ENCODE data around the gene PGM3. TPM values are rescaled to one million over a fixed set of nuclear protein-coding genes. Genes with fewer than 3 reads are reported as not detected.
A peak's percentile ranks its signal among the peaks of the same experiment; 100 is the strongest.

PGM3 gene
- total and polyA plus RNA-seq, 2 of the 4 experiments (the other 2 are of a cell fraction), result 68.4 to 336 TPM

GRCh38 chr6:83151114-83151513, 42.0 kb downstream of the PGM3 start:
- H2BK15ac ChIP-seq (ENCODE audit: low read depth, low read length), result no peak overlapping the region; the same call in 2 of the 3 replicates
- WGBS, 2 experiments (ENCODE audit: extremely low coverage in 2 of 2, insufficient read length in 1 of 2), result no CpG with 5 or more reads among the region's 2 CpGs
- H3K56ac ChIP-seq (ENCODE audit: extremely low read depth, insufficient read depth, low read length), result no peak overlapping the region
- no peak overlapping the region for H3K27ac ChIP-seq (ENCODE audit: insufficient read depth, low read length)
- H4K20me1 ChIP-seq (ENCODE audit: insufficient read depth, low read length), result no peaks in the 10 kb centered on the region
- H3K14ac ChIP-seq (replicated peaks; ENCODE audit: low read depth, low read length), result no peak overlapping the region
- H3K9me1 ChIP-seq (ENCODE audit: insufficient read depth, low read length), result 0 out of 2 replicates have a peak, but pooled peaks cover 4% of the 10 kb centered on the region
- intact Hi-C loops (cut with micrococcal nuclease), result no loop called here
- ATAC-seq (ENCODE audit: low read depth) (peak; percentile 95), DNase-seq (peak; percentile 86)
- H3K4ac ChIP-seq (ENCODE audit: low read depth, low read length), result no peak overlapping the region
- H3K9ac ChIP-seq (ENCODE audit: low read depth, low read length), result no peak overlapping the region
- H3K27me3 ChIP-seq (ENCODE audit: control insufficient read depth, insufficient read depth, low read length), result no peaks in the 10 kb centered on the region
- peaks cover 2% of the 10 kb centered on the region; the same call in 1 of the 2 replicates for H3K36me3 ChIP-seq (ENCODE audit: control insufficient read depth, insufficient read depth, low read length)
- H2AFZ ChIP-seq (replicated peaks; ENCODE audit: low read length, poor library complexity), result no peak overlapping the region
- H3K18ac ChIP-seq (ENCODE audit: low read depth, low read length), result no peak overlapping the region
- no peak overlapping the region for H2AK5ac ChIP-seq (ENCODE audit: low read depth, low read length)
- H3K23ac ChIP-seq (ENCODE audit: low read depth, low read length), result no peak overlapping the region
- no peak for TF ChIP-seq RCOR1 (IDR thresholded peaks at IDR 0.05; ENCODE audit: insufficient replicate concordance, low read length)
- TF ChIP-seq ELK1 (IDR thresholded peaks at IDR 0.05; ENCODE audit: borderline replicate concordance, low read depth, low read length), result no peak
- no peak for TF ChIP-seq CEBPB (IDR thresholded peaks at IDR 0.05; ENCODE audit: low read depth, low read length)
- TF ChIP-seq USF2 (IDR thresholded peaks at IDR 0.05; ENCODE audit: low read depth, low read length), result no peak
- TF ChIP-seq NFE2L2 (IDR thresholded peaks at IDR 0.05; ENCODE audit: low read depth, low read length), result no peak
- no peak for TF ChIP-seq CTCF (conservative IDR thresholded peaks at IDR 0.05; ENCODE audit: low read depth, low read length)
- no peak for TF ChIP-seq BHLHE40 (IDR thresholded peaks at IDR 0.05; ENCODE audit: low read depth, low read length)
- TF ChIP-seq FOS (IDR thresholded peaks at IDR 0.05; ENCODE audit: low read depth, low read length), result no peak
- TF ChIP-seq POLR2A (IDR thresholded peaks at IDR 0.05; ENCODE audit: low read depth, low read length), result no peak
- no peak for TF ChIP-seq MAZ (IDR thresholded peaks at IDR 0.05; ENCODE audit: borderline replicate concordance, low read depth, low read length)
- no peak for TF ChIP-seq SMC3 (IDR thresholded peaks at IDR 0.05; ENCODE audit: low read depth, low read length)
- TF ChIP-seq MXI1 (IDR thresholded peaks at IDR 0.05; ENCODE audit: borderline replicate concordance, low read depth, low read length), result no peak
- no peak for TF ChIP-seq MAFK (IDR thresholded peaks at IDR 0.05; ENCODE audit: low read depth, low read length)
- no peak for TF ChIP-seq RAD21 (IDR thresholded peaks at IDR 0.05; ENCODE audit: low read length)
- dilution Hi-C loops (cut with HindIII; ENCODE audit: low sequenced_read_pairs, unreplicated experiment), result no loop called here
- BruUV-seq (replicated peaks), result no TSS peak
- ChIA-PET CTCF (interaction anchor here (0.5 kb wide), 1 partner anchor 71 kb away, joined by 3 read pairs; no protein-coding TSS in a partner anchor), POLR2A (ENCODE audit: unreplicated experiment) (no interaction called here)
- in situ Hi-C loops (cut with MboI; ENCODE audit: low sequenced_read_pairs), result no loop called here
- no peak overlapping the region for H2BK20ac ChIP-seq (ENCODE audit: low read depth, low read length)
- no peak overlapping the region for H4K5ac ChIP-seq (ENCODE audit: low read depth, low read length)
- no peak overlapping the region for H4K8ac ChIP-seq (ENCODE audit: low read depth in 2 of 2, low read length in 2 of 2)
- no peak overlapping the region for H2BK120ac ChIP-seq (ENCODE audit: low read depth, low read length)
- H3K4me3 ChIP-seq (ENCODE audit: insufficient read depth, low read depth, low read length), result no peak overlapping the region
- no peak overlapping the region for H2AK9ac ChIP-seq (replicated peaks; ENCODE audit: low read depth, low read length, poor library complexity)
- no peak overlapping the region for H4K91ac ChIP-seq (ENCODE audit: insufficient read depth, low read depth, low read length)
- H3K79me1 ChIP-seq (ENCODE audit: low read depth in 1 of 2, low read length in 2 of 2), result no peaks in the 10 kb centered on the region
- no peaks in the 10 kb centered on the region for H3K9me3 ChIP-seq (ENCODE audit: control insufficient read depth, insufficient read depth, low read length)
- no peak overlapping the region for H3K4me2 ChIP-seq (ENCODE audit: low read depth, low read length)
- no peak overlapping the region for H2BK5ac ChIP-seq (ENCODE audit: low read depth, low read length, poor library complexity, severe bottlenecking)
- no peaks in the 10 kb centered on the region for H3K4me1 ChIP-seq (ENCODE audit: control insufficient read depth, insufficient read depth, low read length)
